HL-60/S4 treated with retinoic acid at 250 ng/mL for 4 days and 3 days (cell line): ENCODE data around the gene YBX3.

Source experiments
- in situ Hi-C: fragments of 300-500 bp; cut with MboI; formaldehyde crosslinking; loops from 2 replicates; pipeline ENCODE4 v1.7.0; 2022; ENCODE audit warnings: low sequenced_read_pairs

YBX3 gene

GRCh38 chr12:10672231-10672868, 50.8 kb downstream of the YBX3 start:
- in situ Hi-C loops = no loop called here

- in situ Hi-C loops = no loop called here
Measured at GRCh38 chr12:10669533-10669932, 53.6 kb downstream of the YBX3 start.

- in situ Hi-C loops = no loop called here
Measured at GRCh38 chr12:10668526-10668925, 54.6 kb downstream of the YBX3 start.

- in situ Hi-C loops = no loop called here
Measured at GRCh38 chr12:10667581-10667980, 55.5 kb downstream of the YBX3 start.

GRCh38 chr12:10664499-10664898, 58.6 kb downstream of the YBX3 start:
- in situ Hi-C loops = no loop called here

GRCh38 chr12:10663869-10664268, 59.3 kb downstream of the YBX3 start:
- in situ Hi-C loops = no loop called here

- in situ Hi-C loops = no loop called here
Measured at GRCh38 chr12:10661338-10661737, 61.8 kb downstream of the YBX3 start.

- in situ Hi-C loops = no loop called here
Measured at GRCh38 chr12:10654003-10654402, 69.1 kb downstream of the YBX3 start.

- in situ Hi-C loops = no loop called here
Measured at GRCh38 chr12:10652192-10652591, 70.9 kb downstream of the YBX3 start.
